Measurements from ENCODE around the gene FRMPD4.

GRCh38 chrX:12330841-12331240 lies 192.6 kb downstream of the FRMPD4 start:
- no peak for TF ChIP-seq POLR2A (IDR thresholded peaks at IDR 0.05)
- TF ChIP-seq CTCF (IDR thresholded peaks at IDR 0.05 in 8 of 11, conservative IDR thresholded peaks at IDR 0.05 in 3 of 11) = no peak
